GM08714 (cell line): ENCODE measurements around the gene APH1B.
"Not testable (repeated sequence)": the region's sequence is repeated elsewhere in the genome, so short reads cannot be mapped to it uniquely, and the experiment has no call there.

ENCODE experiments used
- H3K4me3 ChIP-seq: fragments of 200-500 bp; sonication (Bioruptor generic); 2 replicates; pipeline ENCODE4 v1.5.1; 2014; ENCODE audit warnings: mild to moderate bottlenecking, low read length, inconsistent platforms
- ZNF274 ChIP-seq: IDR thresholded peaks from 2 replicates; pipeline ENCODE4 v1.6.1; 2012; ENCODE audit warnings: mild to moderate bottlenecking, low read depth, low read length

APH1B gene

DNA sequence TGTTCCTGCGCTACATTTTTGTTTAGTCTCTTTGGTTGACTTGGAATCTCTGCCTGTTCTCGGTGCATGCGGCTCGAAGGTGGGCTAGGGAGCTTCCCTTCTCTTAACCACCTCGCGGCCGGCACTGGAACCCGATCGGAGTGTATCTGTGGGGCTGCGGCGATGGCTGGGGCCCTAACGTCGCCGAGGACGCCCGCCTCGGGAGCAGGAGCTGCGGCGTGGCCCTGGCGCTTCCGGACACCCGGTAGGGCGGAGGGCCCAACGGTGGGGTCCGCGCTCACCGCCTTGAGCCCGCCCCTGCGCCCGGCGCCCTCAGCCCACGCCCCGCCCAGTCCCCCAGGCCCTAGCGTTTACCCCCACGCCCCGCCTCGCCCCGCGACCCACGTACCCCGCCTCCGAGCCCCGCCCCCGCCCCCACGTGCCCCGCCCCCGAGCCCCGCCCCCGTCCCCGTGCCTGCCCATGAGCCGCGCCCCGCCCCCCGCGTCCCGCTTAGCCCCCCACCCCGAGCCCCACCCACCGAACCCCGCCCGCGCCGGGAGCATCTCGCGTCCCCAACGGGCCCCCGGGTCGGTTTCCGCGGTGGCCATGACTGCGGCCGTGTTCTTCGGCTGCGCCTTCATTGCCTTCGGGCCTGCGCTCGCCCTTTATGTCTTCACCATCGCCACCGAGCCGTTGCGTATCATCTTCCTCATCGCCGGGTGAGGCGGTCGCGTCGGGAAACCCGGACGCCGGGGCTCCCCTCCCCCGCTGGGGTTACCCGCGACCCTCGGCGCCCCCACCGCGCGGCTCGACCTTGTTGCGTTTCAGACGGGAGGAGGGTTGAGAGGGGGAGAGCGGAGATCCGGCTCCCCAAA is at the start of gene APH1B:
APH1B (plus strand) TSS at position 568 of the 855 bp plus-strand sequence; CDS start at position 587, 19 bp downstream.
- peak within 1 kb of the TSS; percentile 85 for H3K4me3 ChIP-seq
- TF ChIP-seq ZNF274: no peak

DNA sequence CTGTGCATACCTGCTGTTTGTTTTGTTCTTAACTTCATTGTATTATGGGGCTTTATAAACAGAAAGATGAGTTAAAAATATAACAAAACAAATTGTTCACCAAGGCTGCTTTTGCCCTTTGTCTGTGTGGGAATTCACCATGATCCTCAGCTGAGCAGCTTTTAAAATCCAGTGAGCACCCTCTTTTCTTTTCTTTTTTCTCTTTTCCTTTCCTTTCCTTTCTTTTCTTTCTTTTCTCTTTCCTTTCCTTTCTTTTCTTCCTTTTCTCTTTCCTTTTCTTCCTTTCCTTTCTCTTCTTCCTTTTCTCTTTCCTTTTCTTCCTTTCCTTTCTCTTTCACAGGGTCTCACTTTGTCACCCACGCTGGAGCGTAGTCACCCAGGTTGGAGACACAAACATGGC is 49.7 kb upstream of the APH1B start:
- no peak overlapping the region for H3K4me3 ChIP-seq
- TF ChIP-seq ZNF274: no peak

DNA sequence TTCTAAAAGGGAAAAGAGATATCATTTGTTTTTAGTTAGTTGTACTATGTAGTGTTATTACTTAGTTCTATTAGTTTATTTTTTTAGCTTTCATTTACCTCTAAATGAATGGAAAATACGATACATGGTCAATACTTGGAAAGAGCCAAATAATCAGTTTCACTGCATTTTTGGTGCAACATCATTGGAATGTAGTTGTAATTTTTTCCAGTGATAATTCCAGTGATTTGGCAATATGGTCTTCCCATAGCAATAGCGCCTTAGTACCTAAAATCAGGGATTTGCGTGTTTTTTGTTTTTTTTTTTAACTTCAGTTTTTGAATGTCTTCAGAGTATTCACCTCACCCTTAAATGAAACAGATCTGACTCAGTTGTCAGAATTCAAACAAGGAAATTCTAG is 46.2 kb upstream of the APH1B start:
- TF ChIP-seq ZNF274: no peak
- H3K4me3 ChIP-seq: no peak overlapping the region

DNA sequence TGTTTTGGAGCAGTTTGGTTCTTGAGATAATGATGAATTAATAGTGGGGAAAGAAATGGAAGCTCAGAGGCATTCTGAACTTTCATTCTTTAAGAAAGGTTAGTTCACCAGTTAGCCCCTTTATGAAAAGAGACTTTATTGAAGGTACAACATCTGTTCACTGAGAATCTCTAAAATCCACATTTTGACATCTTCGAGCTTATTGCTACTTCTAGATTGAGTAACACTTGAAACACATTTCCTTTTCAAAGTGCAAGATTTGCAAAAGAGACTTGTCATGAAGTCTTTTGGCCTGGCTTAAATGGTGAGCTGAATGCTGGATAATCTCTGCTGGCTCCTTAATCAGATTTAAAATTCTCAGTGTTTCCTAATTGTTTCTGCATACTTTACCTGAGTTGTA is 45.7 kb upstream of the APH1B start:
- H3K4me3 ChIP-seq: no peak overlapping the region
- TF ChIP-seq ZNF274: no peak

DNA sequence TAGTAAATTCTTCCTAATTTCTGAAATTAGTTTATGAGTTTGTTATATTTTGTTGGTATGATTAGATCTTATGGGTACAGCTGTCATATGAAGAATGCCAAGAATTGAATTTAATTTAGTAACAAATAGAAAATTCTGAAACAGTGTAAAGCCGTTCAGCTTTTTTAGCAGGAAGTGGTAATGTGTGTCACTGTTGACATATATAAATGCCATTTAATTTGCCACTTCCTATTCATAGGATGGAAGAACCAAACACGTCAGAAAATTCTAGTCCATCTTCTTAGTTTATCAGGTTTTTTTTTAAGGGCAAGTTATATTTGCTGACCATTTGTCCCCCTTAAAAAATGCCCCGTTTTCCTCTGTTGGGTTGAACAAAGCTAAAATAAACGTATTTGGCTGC is 45.0 kb upstream of the APH1B start:
- no peak overlapping the region for H3K4me3 ChIP-seq
- no peak for TF ChIP-seq ZNF274

DNA sequence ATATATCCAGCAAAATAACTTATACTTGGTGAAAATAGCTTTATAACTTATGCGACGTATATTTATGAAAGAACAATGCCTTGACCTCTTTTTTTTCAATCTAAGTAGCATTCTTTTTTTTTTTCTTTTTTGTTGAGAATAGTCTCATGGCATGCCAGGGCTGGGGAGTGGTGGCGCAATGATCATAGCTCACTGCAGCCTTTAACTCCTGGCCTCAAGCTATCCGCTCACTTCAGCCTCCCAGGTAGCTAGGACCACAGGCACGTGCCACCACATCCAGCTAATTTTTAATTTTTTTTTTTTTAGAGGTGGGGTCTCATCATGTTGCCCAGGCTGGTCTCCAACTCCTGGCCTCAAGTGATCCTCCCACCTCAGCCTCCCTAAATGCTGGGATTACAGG is 44.5 kb upstream of the APH1B start:
- H3K4me3 ChIP-seq: no peak overlapping the region
- no peak for TF ChIP-seq ZNF274

DNA sequence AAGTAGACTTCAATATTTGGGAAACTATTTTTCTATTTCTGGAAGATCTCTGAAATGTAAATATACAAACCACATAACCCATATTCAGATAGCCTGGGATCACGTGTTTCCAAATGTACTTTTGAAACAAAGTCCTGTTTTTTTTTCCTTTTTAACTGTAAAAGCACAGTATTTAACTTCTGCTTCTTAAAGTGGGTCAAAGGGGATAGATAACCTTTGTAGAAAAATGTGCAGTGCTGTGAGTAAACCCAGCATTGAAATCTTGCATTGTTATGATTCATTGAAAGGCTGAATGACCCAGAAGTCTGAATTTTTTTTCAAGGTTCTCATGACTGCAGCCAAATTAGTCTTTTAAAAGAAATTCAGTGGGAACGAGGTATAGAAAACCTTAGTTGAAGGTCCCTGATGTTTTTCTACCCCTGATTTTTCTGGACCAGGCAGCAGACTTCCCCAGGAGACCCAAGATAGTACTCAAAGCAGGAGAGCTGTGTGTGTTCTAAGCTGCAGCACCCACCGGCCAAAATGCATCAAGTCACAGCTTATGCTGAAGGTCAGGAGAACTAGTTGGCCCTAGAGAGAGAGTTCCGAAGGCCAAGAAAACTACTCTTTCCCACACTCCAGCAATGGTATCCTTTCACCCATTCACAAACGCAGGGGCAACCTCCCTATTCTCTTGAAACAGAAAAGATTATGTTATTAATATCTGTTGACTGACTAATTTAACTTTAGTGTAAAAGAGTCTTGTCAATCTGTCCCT is 43.6 kb upstream of the APH1B start:
- H3K4me3 ChIP-seq: no peak overlapping the region
- no peak for TF ChIP-seq ZNF274

DNA sequence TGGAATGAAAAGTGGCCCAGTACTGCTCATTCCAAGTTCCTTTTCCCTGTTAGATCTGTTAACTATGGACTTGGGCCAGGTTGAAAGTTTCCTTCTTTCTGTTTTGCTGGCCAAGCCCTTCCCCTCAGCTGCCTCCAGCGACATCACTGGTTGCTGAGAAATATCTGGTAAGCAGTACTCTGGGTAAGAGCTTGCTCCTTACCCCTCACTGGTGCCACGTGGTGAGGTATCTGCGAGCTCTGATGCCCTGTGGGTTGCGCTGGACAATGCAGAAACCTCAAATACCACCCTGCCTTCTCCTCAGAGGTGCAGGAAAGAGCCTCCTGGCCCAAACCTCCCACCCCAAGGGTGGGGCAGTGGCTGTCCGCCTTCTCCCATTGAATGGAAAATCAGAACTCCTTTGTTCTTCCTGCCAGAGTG is 42.9 kb upstream of the APH1B start:
- no peak overlapping the region for H3K4me3 ChIP-seq
- no peak for TF ChIP-seq ZNF274

DNA sequence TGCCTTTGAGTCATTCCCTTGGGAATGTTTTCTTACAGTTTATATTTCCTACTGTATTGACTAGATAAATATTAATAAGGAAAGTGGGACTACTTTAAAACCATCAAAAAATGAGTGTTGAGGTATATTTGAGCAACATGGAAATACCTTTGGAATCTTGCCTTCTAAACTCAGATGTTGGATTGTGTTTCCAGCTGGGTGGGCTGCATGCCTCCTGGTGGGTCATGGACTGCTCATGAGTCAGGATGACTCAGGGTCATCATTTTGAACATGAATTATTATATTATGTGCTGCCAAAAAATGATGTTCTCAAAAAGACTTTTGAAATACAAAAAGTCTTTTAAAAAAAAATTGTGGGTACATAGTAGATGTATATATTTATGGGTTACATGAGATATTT is 41.1 kb upstream of the APH1B start:
- H3K4me3 ChIP-seq: no peak overlapping the region
- TF ChIP-seq ZNF274: no peak

DNA sequence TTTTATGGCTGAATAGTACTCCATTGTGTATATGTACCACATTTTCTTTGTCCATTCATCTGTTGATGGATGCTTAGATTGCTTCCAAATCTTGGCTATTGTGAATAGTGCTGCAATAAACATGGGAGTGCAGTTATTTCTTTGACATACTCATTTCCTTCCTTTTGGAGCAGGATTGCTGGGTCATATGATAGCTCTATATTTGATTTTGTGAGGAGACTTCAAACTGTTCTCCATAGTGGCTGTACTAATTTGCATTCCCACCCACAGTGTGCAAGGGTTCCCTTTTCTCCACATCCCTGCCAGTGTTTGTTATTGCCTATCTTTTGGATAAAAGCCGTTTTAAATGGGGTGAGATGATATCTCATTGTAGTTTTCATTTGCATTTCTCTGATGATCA is 40.3 kb upstream of the APH1B start:
- not testable (repeated sequence) for H3K4me3 ChIP-seq

DNA sequence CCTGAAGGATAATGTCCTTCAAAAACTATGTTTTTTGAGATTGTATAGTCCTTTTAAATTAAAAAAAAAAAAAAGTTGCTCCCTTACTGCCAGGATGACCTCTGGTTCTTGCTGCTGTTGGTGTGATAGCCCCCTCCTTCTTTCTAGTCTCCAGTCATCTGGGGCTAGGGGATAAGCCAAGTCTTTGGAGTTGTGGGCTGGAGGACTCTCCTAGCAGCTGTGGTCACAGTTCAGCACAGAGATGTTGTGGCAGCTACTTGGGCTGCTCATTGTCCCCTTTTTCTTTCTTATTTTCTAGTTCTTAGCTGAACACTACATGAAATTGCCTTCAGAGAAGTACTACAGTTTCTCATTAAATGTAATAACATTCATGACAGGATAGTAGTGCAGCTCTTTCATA is 39.2 kb upstream of the APH1B start:
- no peak for TF ChIP-seq ZNF274
- H3K4me3 ChIP-seq: no peak overlapping the region

DNA sequence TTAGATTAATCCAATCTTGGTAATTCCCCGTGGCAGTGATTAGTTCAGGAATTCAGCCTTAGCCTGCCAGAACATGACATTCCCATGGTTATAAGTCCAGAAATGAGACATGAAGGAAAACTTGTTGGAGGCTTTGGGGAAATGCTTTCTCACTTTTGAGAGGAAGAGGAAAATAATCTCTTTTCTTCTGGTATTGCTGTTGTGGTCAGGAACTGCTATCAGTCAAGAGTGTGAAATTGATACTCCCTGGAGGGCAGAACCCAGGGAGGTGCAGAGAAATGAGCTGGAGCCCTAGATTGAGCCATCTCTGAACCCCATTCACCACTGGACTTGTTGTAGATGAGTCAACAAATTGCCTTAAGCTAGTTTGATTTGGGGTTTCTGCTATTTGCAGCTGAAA is 38.6 kb upstream of the APH1B start:
- H3K4me3 ChIP-seq: no peak overlapping the region
- TF ChIP-seq ZNF274: no peak

DNA sequence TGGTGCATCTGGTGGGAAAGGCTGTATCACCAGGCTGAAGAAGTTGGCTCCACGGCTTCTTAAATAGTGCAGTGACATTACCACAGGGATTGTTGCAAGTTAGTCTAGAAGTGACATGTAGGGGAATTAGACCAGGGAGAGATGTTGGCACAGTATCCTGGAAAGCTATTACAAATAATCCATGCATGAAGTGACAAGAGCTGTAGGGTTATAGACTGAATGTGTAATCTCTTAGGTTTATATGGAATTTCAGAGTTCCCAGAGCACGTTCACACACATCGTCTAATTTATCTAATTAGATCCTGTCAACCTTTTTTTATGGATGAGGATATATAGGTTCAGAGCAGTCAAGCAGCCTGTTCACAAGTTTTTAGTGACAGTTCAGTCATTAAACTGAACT is 37.3 kb upstream of the APH1B start:
- H3K4me3 ChIP-seq: no peak overlapping the region
- TF ChIP-seq ZNF274: no peak

DNA sequence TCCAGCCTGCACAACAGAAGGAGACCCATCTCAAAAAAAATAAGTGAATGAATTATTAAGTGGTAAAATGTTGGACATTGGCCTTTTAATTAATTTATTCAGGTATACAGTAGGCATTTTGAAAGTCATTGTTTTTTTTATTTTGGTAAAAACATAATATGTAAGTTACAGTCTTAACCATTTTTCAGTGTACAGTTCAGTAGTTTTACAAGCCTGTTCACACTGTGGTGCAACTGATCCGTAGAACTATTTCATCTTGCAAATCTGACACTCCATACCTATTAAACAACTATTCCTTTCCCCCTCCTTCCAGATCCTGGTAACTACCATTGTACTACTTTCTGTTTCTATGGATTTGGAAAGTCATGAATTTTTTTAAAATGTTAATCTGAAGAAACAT is 36.1 kb upstream of the APH1B start:
- TF ChIP-seq ZNF274: no peak
- H3K4me3 ChIP-seq: no peak overlapping the region

DNA sequence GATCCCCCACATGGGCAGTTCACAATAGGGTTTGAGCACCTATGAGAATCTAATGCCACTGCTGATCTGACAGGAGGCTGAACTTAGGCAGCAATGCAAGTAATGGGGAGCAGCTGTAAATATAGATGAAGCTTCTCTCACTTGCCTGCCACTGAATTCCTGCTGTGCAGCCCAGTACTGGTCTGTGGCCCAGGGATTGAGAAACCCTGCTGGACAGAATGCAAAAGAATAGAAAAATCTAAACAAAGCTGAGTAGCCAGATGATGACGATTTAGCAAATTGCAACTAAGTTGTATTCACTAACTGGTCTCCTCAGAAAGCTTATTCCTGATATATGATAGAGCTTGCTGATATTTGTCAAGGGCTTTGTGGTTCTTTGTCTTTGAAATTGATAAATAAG is 34.3 kb upstream of the APH1B start:
- H3K4me3 ChIP-seq: no peak overlapping the region
- no peak for TF ChIP-seq ZNF274
